Measurements from ENCODE around the gene H6PD. TPM values are rescaled to one million over a fixed set of nuclear protein-coding genes. Genes with fewer than 3 reads are reported as not detected.

H6PD gene
- total and polyA plus RNA-seq, 2 experiments from 2014 or later = 1.2 to 4.7 TPM

DNA sequence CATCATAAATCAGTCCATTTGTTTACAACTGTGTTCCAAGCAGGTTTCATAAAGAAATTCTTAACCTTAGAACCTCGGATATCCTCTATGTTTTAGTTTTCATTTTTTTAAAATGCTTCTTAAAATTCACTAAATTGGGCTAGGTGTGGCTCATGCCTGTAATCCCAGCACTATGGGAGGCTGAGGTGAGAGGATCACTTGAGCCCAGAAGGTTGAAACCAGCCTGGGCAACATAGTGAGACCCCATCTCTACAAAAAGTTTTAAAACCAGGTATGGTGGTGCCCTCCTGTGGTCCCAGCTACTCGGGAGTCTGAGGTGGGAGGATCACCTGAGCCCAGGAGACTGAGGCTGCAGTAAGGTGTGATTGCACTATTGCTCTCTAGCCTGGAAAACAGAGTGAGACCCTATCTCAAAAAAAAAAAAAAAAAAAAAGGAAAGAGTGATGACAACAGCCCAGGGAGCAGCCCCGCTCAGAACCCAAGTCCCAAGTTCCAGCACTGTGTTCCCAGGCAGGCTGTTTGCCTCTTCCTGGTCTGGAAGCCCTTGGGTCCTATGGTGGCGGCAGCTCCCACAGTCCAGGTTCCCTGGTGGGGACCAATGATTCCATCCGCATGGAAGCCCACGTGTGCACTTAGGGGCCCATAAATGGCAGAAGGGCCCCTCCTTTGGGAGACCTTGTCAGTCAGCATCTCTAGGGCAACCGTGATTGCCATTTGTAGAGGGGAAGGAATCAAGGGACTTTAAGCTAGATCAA is 33.4 kb downstream of the H6PD start:
- H3K79me2 ChIP-seq (replicated peaks; ENCODE audit: insufficient read depth) = no peaks in the 10 kb centered on the region
- no peak overlapping the region for H3K27ac ChIP-seq (ENCODE audit: low read depth)
- ATAC-seq (no peak), DNase-seq (ENCODE audit: low spot score) (no peak)
- H2AFZ ChIP-seq = no peak overlapping the region
- no peak for TF ChIP-seq ZNF331 (CRISPR knock-in tag; IDR thresholded peaks at IDR 0.05; ENCODE audit: low read depth)
- TF ChIP-seq, protein P1, sequence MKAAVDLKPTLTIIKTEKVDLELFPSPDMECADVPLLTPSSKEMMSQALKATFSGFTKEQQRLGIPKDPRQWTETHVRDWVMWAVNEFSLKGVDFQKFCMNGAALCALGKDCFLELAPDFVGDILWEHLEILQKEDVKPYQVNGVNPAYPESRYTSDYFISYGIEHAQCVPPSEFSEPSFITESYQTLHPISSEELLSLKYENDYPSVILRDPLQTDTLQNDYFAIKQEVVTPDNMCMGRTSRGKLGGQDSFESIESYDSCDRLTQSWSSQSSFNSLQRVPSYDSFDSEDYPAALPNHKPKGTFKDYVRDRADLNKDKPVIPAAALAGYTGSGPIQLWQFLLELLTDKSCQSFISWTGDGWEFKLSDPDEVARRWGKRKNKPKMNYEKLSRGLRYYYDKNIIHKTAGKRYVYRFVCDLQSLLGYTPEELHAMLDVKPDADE (IDR thresholded peaks at IDR 0.05) = no peak
- no peak for TF ChIP-seq CTCF (conservative IDR thresholded peaks at IDR 0.05; ENCODE audit: low read depth in 2 of 2)
- no peak for TF ChIP-seq EZH2 (IDR thresholded peaks at IDR 0.05; ENCODE audit: low read depth, unreplicated experiment)
- TF ChIP-seq CREB1 (CRISPR knock-in tag; IDR thresholded peaks at IDR 0.05; ENCODE audit: low read depth) = no peak
- TF ChIP-seq, protein P2, sequence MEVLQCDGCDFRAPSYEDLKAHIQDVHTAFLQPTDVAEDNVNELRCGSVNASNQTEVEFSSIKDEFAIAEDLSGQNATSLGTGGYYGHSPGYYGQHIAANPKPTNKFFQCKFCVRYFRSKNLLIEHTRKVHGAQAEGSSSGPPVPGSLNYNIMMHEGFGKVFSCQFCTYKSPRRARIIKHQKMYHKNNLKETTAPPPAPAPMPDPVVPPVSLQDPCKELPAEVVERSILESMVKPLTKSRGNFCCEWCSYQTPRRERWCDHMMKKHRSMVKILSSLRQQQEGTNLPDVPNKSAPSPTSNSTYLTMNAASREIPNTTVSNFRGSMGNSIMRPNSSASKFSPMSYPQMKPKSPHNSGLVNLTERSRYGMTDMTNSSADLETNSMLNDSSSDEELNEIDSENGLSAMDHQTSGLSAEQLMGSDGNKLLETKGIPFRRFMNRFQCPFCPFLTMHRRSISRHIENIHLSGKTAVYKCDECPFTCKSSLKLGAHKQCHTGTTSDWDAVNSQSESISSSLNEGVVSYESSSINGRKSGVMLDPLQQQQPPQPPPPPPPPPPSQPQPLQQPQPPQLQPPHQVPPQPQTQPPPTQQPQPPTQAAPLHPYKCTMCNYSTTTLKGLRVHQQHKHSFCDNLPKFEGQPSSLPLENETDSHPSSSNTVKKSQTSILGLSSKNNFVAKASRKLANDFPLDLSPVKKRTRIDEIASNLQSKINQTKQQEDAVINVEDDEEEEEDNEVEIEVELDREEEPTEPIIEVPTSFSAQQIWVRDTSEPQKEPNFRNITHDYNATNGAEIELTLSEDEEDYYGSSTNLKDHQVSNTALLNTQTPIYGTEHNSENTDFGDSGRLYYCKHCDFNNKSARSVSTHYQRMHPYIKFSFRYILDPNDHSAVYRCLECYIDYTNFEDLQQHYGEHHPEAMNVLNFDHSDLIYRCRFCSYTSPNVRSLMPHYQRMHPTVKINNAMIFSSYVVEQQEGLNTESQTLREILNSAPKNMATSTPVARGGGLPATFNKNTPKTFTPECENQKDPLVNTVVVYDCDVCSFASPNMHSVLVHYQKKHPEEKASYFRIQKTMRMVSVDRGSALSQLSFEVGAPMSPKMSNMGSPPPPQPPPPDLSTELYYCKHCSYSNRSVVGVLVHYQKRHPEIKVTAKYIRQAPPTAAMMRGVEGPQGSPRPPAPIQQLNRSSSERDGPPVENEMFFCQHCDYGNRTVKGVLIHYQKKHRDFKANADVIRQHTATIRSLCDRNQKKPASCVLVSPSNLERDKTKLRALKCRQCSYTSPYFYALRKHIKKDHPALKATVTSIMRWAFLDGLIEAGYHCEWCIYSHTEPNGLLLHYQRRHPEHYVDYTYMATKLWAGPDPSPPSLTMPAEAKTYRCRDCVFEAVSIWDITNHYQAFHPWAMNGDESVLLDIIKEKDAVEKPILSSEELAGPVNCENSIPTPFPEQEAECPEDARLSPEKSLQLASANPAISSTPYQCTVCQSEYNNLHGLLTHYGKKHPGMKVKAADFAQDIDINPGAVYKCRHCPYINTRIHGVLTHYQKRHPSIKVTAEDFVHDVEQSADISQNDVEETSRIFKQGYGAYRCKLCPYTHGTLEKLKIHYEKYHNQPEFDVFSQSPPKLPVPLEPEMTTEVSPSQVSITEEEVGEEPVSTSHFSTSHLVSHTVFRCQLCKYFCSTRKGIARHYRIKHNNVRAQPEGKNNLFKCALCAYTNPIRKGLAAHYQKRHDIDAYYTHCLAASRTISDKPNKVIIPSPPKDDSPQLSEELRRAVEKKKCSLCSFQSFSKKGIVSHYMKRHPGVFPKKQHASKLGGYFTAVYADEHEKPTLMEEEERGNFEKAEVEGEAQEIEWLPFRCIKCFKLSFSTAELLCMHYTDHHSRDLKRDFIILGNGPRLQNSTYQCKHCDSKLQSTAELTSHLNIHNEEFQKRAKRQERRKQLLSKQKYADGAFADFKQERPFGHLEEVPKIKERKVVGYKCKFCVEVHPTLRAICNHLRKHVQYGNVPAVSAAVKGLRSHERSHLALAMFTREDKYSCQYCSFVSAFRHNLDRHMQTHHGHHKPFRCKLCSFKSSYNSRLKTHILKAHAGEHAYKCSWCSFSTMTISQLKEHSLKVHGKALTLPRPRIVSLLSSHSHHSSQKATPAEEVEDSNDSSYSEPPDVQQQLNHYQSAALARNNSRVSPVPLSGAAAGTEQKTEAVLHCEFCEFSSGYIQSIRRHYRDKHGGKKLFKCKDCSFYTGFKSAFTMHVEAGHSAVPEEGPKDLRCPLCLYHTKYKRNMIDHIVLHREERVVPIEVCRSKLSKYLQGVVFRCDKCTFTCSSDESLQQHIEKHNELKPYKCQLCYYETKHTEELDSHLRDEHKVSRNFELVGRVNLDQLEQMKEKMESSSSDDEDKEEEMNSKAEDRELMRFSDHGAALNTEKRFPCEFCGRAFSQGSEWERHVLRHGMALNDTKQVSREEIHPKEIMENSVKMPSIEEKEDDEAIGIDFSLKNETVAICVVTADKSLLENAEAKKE (CRISPR knock-in tag; IDR thresholded peaks at IDR 0.05) = no peak
- no peak overlapping the region for H3K4me3 ChIP-seq
- H3K27ac Mint-ChIP-seq = no peak overlapping the region
- no peaks in the 10 kb centered on the region for H4K20me1 ChIP-seq (replicated peaks; ENCODE audit: insufficient read depth)
- peaks cover 4% of the 10 kb centered on the region; the same call in 1 of the 2 replicates for H3K4me1 ChIP-seq (ENCODE audit: insufficient read depth)
- H3K4me2 ChIP-seq = no peak overlapping the region
- H3K36me3 Mint-ChIP-seq (ENCODE audit: low read depth) = no peaks in the 10 kb centered on the region
- H3K9me2 ChIP-seq (ENCODE audit: insufficient read depth) = no peaks in the 10 kb centered on the region
- peaks cover 13% of the 10 kb centered on the region for H3K27me3 Mint-ChIP-seq (ENCODE audit: insufficient read depth, low read depth, poor library complexity)
- H3K9me3 Mint-ChIP-seq = no peaks in the 10 kb centered on the region
- H3K27me3 ChIP-seq (ENCODE audit: insufficient read depth) = no peaks in the 10 kb centered on the region
- H3F3A ChIP-seq (replicated peaks; ENCODE audit: low read depth) = no peaks in the 10 kb centered on the region
- peaks cover 18% of the 10 kb centered on the region for H3K4me1 Mint-ChIP-seq
- no peaks in the 10 kb centered on the region for H3K36me3 ChIP-seq (ENCODE audit: insufficient read depth)
- no peak overlapping the region for H3K4me3 Mint-ChIP-seq
